ENCODE results near the gene OTOP1. TPM values are rescaled to one million over a fixed set of nuclear protein-coding genes. Genes with fewer than 3 reads are reported as not detected.
"Not testable (repeated sequence)": the region's sequence is repeated elsewhere in the genome, so short reads cannot be mapped to it uniquely, and the experiment has no call there.

Gene OTOP1
- total RNA-seq: not detected
- long read RNA-seq: 0 reads

GRCh38 chr4:4226606-4227438 is at the start of gene OTOP1:
Gene OTOP1 (minus strand): TSS chr4:4226929. CDS start chr4:4226864, 65 bp downstream.
- intact Hi-C loops (cut with DNase I): no loop called here
- ATAC-seq (ENCODE audit: poor library complexity) (no peak), DNase-seq (no peak)

DNA sequence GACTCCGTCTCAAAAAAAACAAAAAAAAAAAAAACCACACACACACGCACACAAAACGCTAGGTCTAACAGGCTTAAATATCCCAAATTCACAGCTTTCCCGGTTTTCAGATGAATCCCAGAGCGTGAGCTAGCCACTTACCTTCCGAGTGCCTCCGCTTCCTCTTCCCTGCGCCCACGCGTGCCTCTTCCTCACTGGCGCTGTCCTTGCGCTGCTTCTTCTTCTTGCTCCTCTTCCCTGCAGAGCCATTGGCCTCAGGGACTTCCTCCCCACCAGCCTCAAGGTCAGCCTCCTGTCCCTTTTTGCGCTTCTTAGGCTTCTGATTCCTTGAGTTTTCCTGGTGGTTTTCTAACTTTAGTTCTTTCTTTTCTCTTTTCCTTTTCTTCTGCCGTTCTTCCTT is 47.5 kb upstream of the OTOP1 start:
- DNase-seq (no peak), ATAC-seq (ENCODE audit: poor library complexity) (no peak)
- intact Hi-C loops (cut with DNase I): no loop called here

GRCh38 chr4:4271912-4272311 is 45.2 kb upstream of the OTOP1 start:
- DNase-seq (peak; percentile 52), ATAC-seq (ENCODE audit: poor library complexity) (no peak)
- intact Hi-C loops (cut with DNase I): no loop called here

DNA sequence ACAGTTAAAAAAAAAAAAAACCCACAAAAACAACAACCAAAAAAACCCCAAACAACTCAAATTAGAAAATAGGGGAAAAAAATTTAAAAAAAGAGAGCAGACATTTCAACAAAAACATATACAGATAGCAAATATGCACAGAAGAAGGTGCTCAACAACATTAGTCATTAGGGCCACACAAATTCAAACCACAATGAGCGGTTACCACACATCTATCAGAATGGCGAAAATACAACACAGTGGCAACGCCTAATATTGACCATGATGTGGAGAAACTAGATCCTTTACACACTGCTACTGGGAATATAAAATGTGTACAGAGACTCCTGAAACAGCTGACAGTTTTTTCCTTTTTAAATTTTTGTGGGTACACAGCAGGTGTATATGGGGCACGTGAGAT is 43.8 kb upstream of the OTOP1 start:
- DNase-seq: no peak
- no peak for ATAC-seq (ENCODE audit: poor library complexity)
- intact Hi-C loops (cut with DNase I): no loop called here

GRCh38 chr4:4269856-4270255 is 43.1 kb upstream of the OTOP1 start:
- ATAC-seq (ENCODE audit: poor library complexity) (no peak), DNase-seq (no peak)
- intact Hi-C loops (cut with DNase I): no loop called here

- intact Hi-C loops (cut with DNase I): no loop called here
- DNase-seq: peak; percentile 38
- no peak for ATAC-seq (ENCODE audit: poor library complexity)
Observed at GRCh38 chr4:4269331-4269731, 42.6 kb upstream of the OTOP1 start.

- intact Hi-C loops (cut with DNase I): no loop called here
Observed at GRCh38 chr4:4268776-4269175, 42.0 kb upstream of the OTOP1 start.

DNA sequence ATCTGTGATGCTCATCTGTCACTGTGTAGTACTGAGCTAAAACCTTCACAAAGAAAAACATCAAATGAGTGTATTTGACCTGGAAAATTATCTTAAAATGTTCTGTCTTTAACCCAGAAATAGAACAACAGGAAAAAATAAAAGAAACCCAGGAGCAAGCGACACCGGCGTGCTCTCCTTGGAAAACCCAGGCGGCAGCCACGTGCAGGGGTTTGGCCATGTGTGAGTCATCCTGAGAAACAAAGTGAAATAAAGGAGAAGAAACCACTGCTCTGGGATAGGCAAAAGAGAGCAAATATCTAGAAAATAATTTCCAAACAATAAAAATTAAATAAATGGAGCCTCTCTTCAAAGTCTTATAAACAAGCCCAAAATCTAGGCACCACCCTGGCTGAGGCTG is 41.3 kb upstream of the OTOP1 start:
- no peak for DNase-seq
- no peak for ATAC-seq (ENCODE audit: poor library complexity)
- intact Hi-C loops (cut with DNase I): no loop called here

More at GRCh38 chr4:4268776-4269175, 42.0 kb upstream of the OTOP1 start:
- ATAC-seq (ENCODE audit: poor library complexity) (peak; percentile 25), DNase-seq (no peak)

DNA sequence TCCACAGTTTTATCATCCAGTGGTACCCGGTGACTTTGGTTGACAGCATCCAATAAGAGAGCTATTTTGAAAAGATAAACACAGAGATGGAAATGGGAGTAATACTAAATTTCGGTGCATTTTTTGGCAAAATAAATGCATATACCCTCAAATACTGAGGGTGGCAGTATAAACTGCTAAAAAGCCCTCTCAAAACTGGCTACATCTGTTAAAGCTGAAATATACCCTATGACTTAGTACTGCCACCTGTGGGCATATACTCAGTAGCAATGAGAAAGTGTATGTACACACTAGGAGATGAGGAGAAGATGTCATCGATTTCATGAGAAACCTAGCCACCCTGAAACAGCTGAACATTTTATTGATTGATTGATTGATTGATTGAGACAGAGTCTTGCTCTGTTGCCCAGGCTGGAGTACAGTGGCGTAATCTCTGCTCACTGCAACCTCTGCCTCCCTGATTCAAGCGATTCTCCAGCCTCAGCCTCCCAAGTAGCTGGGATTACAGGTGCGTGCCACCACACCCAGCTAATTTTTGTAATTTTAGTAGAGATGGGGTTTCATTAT is 33.5 kb upstream of the OTOP1 start:
- ATAC-seq (ENCODE audit: poor library complexity) (no peak), DNase-seq (no peak)
- intact Hi-C loops (cut with DNase I): no loop called here

- intact Hi-C loops (cut with DNase I): no loop called here
- no peak for DNase-seq
Observed at GRCh38 chr4:4259484-4260100, 32.9 kb upstream of the OTOP1 start.

DNA sequence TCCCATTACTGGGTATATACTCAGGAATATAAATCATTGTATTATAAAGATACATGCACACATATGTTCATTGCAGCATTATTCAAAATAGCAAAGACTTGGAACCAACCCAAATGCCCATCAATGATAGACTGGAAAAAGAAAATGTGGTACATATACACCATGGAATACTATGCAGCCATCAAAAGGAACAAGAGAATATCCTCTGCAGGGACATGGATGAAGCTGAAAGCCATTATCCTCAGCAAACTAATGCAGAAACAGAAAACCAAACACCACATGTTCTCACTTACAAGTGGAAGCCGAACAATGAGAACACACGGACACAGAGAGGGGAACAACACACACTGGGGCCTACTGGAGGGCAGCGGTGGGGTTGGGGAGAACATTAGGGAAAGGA is 31.0 kb upstream of the OTOP1 start:
- DNase-seq; ATAC-seq (ENCODE audit: poor library complexity); intact Hi-C loops (cut with DNase I): not testable (repeated sequence)

More at GRCh38 chr4:4259484-4260100, 32.9 kb upstream of the OTOP1 start:
- ATAC-seq (ENCODE audit: poor library complexity): no peak

- no peak for DNase-seq
- no peak for ATAC-seq (ENCODE audit: poor library complexity)
- intact Hi-C loops (cut with DNase I): no loop called here
Observed at GRCh38 chr4:4256799-4257198, 30.1 kb upstream of the OTOP1 start.

DNA sequence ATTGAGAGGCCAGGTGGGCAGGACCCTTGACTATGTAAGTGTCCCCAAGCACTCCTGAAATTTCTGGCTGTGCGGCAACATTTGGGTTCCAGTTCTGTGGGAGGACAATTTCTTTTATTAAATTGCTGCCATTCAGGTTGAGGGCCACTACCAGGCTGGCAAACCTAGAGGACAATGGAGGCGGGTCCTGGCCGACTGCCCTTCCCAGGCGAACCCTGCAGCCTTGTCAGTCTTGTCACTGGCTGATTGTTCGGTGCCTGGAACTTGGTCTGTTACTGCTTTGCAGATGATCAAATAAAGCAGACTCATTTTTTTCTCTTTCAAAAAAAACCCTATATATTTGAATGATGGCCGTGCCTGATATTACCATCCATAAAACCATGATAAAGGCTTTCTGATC is 27.9 kb upstream of the OTOP1 start:
- intact Hi-C loops (cut with DNase I): no loop called here
- ATAC-seq (ENCODE audit: poor library complexity) (no peak), DNase-seq (no peak)

DNA sequence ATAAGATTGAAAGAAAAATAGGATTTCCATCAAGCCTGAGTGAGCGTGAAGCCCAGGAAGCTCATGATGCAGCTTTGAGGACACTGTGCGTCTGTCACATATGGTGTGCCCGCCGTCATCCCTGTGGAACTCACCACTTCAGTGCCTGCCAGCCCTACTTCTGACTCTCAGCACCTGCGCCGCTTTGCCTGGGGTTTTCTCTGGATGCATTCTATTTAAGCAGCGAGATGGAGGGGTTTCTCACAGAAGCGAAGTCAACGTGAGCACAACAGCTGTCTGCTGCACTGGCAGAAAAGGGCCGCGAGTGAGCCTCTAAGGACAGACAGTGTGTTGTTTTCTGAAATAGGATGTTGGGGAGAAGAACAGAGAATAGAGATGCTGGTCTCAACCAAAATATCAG is 27.5 kb upstream of the OTOP1 start:
- no peak for ATAC-seq (ENCODE audit: poor library complexity)
- intact Hi-C loops (cut with DNase I): no loop called here
- no peak for DNase-seq

- intact Hi-C loops (cut with DNase I): no loop called here
- ATAC-seq (ENCODE audit: poor library complexity) (no peak), DNase-seq (no peak)
Observed at GRCh38 chr4:4249866-4250265, 23.1 kb upstream of the OTOP1 start.

GRCh38 chr4:4249342-4249741 is 22.6 kb upstream of the OTOP1 start:
- intact Hi-C loops (cut with DNase I); ATAC-seq (ENCODE audit: poor library complexity); DNase-seq: not testable (repeated sequence)

DNA sequence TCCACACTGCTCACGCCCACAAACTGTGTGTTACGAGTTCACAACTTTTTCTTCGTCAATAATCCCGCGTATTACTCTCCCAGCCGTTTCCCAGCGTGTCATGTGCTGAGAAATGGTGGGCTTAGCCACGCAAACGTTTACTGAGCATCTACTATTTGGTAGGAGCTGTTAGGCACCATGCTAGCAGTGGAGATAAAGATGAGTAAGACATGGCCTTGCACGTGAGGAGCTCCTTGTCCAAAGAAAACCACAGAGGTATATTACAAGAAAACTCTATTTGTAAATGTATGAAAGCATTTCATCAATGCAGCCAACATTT is 22.1 kb upstream of the OTOP1 start:
- DNase-seq (no peak), ATAC-seq (ENCODE audit: poor library complexity) (no peak)
- intact Hi-C loops (cut with DNase I): no loop called here

- DNase-seq (peak; percentile 96), ATAC-seq (ENCODE audit: poor library complexity) (peak; percentile 99)
- intact Hi-C loops (cut with DNase I): no loop called here
Observed at GRCh38 chr4:4248029-4248884, 21.5 kb upstream of the OTOP1 start, which contains the start of gene TMEM128. Gene TMEM128 (minus strand): TSS chr4:4248223. CDS start chr4:4248202, 21 bp downstream.

GRCh38 chr4:4247696-4248028 is 20.9 kb upstream of the OTOP1 start:
- peak; percentile 2 for ATAC-seq (ENCODE audit: poor library complexity)
- intact Hi-C loops (cut with DNase I): no loop called here
- no peak for DNase-seq
